CD8-positive, alpha-beta memory T cell (primary cell): ENCODE measurements around the gene BPIFB3. TPM values are rescaled to one million over a fixed set of nuclear protein-coding genes. Genes with fewer than 3 reads are reported as not detected.

ENCODE experiments used
- CTCF ChIA-PET: fragments of 350-600 bp; sonication (Branson Sonifier 250); formaldehyde crosslinking; loops from one replicate; lab custom pipeline; 2021; ENCODE audit warnings: antibody characterized with exemption; lab: Charles Lee
- POLR2A ChIA-PET: fragments of 350-600 bp; sonication (Branson Sonifier 250); formaldehyde crosslinking; loops from one replicate; lab custom pipeline; 2021; ENCODE audit warnings: antibody characterized with exemption; lab: Charles Lee
- DNase-seq, 5 donors: peaks; one replicate each; pipeline versions ENCODE4 v3.0.0 to v3.0.0-alpha.2; 2020 to 2022; ENCODE audit warnings: mixed read lengths in 1 of 5
- H3K27ac ChIP-seq: one replicate; pipeline ENCODE4 v1.7.0; 2013; ENCODE audit warnings: low read depth, mild to moderate bottlenecking, low read length, moderate library complexity
- H3K27me3 ChIP-seq: 2 replicates; pipeline ENCODE4 v1.7.0; 2013; ENCODE audit warnings: low read length, mild to moderate bottlenecking; ENCODE audit not compliant: insufficient read depth, poor library complexity, severe bottlenecking
- H3K36me3 ChIP-seq: 2 replicates; pipeline ENCODE4 v1.7.0; 2013; ENCODE audit warnings: mild to moderate bottlenecking, low read length, moderate library complexity; ENCODE audit not compliant: insufficient read depth
- H3K4me1 ChIP-seq: 2 replicates; pipeline ENCODE4 v1.7.0; 2013; ENCODE audit warnings: mild to moderate bottlenecking, low read length, moderate library complexity; ENCODE audit not compliant: insufficient read depth
- H3K4me3 ChIP-seq: 2 replicates; pipeline ENCODE4 v1.7.0; 2013; ENCODE audit warnings: mild to moderate bottlenecking, low read length
- H3K9me3 ChIP-seq: 2 replicates; pipeline ENCODE4 v1.7.0; 2013; ENCODE audit warnings: mild to moderate bottlenecking, low read length
- H3K27ac Mint-ChIP-seq, 8 donors: one replicate each; pipeline ENCODE4 v1.8.0; 2020 to 2021; ENCODE audit warnings: mixed read lengths in 8 of 8, mild to moderate bottlenecking in 6 of 8, inconsistent platforms in 3 of 8, moderate library complexity in 3 of 8
- H3K27me3 Mint-ChIP-seq, 2 donors: one replicate each; pipeline ENCODE4 v1.8.0; 2020 to 2021; ENCODE audit warnings: mixed read lengths in 2 of 2, mild to moderate bottlenecking in 1 of 2, moderate library complexity in 1 of 2
- H3K36me3 Mint-ChIP-seq, 3 donors: one replicate each; pipeline ENCODE4 v1.8.0; 2020 to 2021; ENCODE audit warnings: mixed read lengths in 3 of 3, inconsistent platforms in 1 of 3, mild to moderate bottlenecking in 1 of 3
- H3K4me1 Mint-ChIP-seq, 3 donors: one replicate each; pipeline ENCODE4 v1.8.0; 2020 to 2021; ENCODE audit warnings: mixed read lengths in 3 of 3, inconsistent platforms in 1 of 3, mild to moderate bottlenecking in 1 of 3
- H3K4me3 Mint-ChIP-seq, 7 donors: one replicate each; pipeline ENCODE4 v1.8.0; 2020 to 2021; ENCODE audit warnings: mixed read lengths in 7 of 7, mild to moderate bottlenecking in 6 of 7, moderate library complexity in 4 of 7, inconsistent platforms in 2 of 7
- H3K9me3 Mint-ChIP-seq, 5 donors: one replicate each; pipeline ENCODE4 v1.8.0; 2020 to 2022; ENCODE audit warnings: mixed read lengths in 5 of 5, mild to moderate bottlenecking in 3 of 5, moderate library complexity in 2 of 5, inconsistent platforms in 1 of 5
- polyA plus RNA-seq: library from polyadenylated mRNA; unstranded; fragments of 300-500 nt; fragmentation: Illumina TruSeq; gene quantifications from one replicate; pipeline ENCODE4 v1.2.3, GENCODE V29; 2021
- total RNA-seq, 2 experiments: library from RNA; stranded (reverse); gene quantifications; one replicate each; pipeline ENCODE4 v1.2.3, GENCODE V29; 2021

Gene BPIFB3
- total and polyA plus RNA-seq, 3 experiments from 2014 or later: not detected

- Mint-ChIP-seq H3K4me1 (peaks cover 4 to 7% (median 6%) of the 10 kb centered on the region in 3 donors), H3K9me3 (no peaks in the 10 kb centered on the region), H3K36me3 (no peaks in the 10 kb centered on the region), H3K4me3 (no peak overlapping the region), H3K27ac (peak overlapping the region in 2 of 8 donors; percentile 8 to 33), H3K27me3 (no peaks in the 10 kb centered on the region)
- ChIA-PET POLR2A (no interaction called here), CTCF (interaction anchor here (1.2 kb wide), 1 partner anchor 9 kb away, joined by 3 read pairs; no protein-coding TSS in a partner anchor)
- Histone ChIP-seq H3K27ac (no peak overlapping the region), H3K36me3 (no peaks in the 10 kb centered on the region), H3K4me3 (no peak overlapping the region), H3K4me1 (no peaks in the 10 kb centered on the region), H3K27me3 (no peaks in the 10 kb centered on the region), H3K9me3 (no peaks in the 10 kb centered on the region)
- DNase-seq: no peak
Measured at GRCh38 chr20:33020278-33021161, 33.2 kb upstream of the BPIFB3 start.

GRCh38 chr20:33021879-33022278 lies 31.8 kb upstream of the BPIFB3 start:
- no peaks in the 10 kb centered on the region for H3K4me1 ChIP-seq
- Mint-ChIP-seq H3K4me3 (no peak overlapping the region), H3K4me1 (no peaks in the 10 kb centered on the region), H3K27me3 (no peaks in the 10 kb centered on the region), H3K36me3 (no peaks in the 10 kb centered on the region), H3K27ac (no peak overlapping the region), H3K9me3 (no peaks in the 10 kb centered on the region)
- ChIA-PET CTCF (no interaction called here), POLR2A (no interaction called here)
- H3K4me3 ChIP-seq: no peak overlapping the region
- DNase-seq: no peak
- H3K9me3 ChIP-seq: no peaks in the 10 kb centered on the region
- no peaks in the 10 kb centered on the region for H3K27me3 ChIP-seq
- no peak overlapping the region for H3K27ac ChIP-seq
- no peaks in the 10 kb centered on the region for H3K36me3 ChIP-seq

- no peak for DNase-seq
Measured at GRCh38 chr20:33022289-33022688, 31.4 kb upstream of the BPIFB3 start.

GRCh38 chr20:33022694-33023438 lies 30.8 kb upstream of the BPIFB3 start:
- no peaks in the 10 kb centered on the region for H3K9me3 ChIP-seq
- Mint-ChIP-seq H3K9me3 (no peaks in the 10 kb centered on the region), H3K27me3 (no peaks in the 10 kb centered on the region), H3K27ac (no peak overlapping the region), H3K36me3 (no peaks in the 10 kb centered on the region), H3K4me3 (no peak overlapping the region), H3K4me1 (no peaks in the 10 kb centered on the region)
- no peaks in the 10 kb centered on the region for H3K36me3 ChIP-seq
- ChIA-PET CTCF (no interaction called here), POLR2A (no interaction called here)
- DNase-seq: no peak
- H3K27ac ChIP-seq: no peak overlapping the region
- H3K4me3 ChIP-seq: no peak overlapping the region
- no peaks in the 10 kb centered on the region for H3K27me3 ChIP-seq
- no peaks in the 10 kb centered on the region for H3K4me1 ChIP-seq

More at GRCh38 chr20:33022289-33022688, 31.4 kb upstream of the BPIFB3 start:
- Mint-ChIP-seq H3K4me3 (no peak overlapping the region), H3K9me3 (no peaks in the 10 kb centered on the region), H3K4me1 (no peaks in the 10 kb centered on the region), H3K27ac (no peak overlapping the region), H3K27me3 (no peaks in the 10 kb centered on the region), H3K36me3 (no peaks in the 10 kb centered on the region)
- Histone ChIP-seq H3K27me3 (no peaks in the 10 kb centered on the region), H3K27ac (no peak overlapping the region), H3K9me3 (no peaks in the 10 kb centered on the region), H3K4me1 (no peaks in the 10 kb centered on the region), H3K36me3 (no peaks in the 10 kb centered on the region), H3K4me3 (no peak overlapping the region)
- POLR2A ChIA-PET: no interaction called here
- CTCF ChIA-PET: no interaction called here

- Mint-ChIP-seq H3K27me3 (no peaks in the 10 kb centered on the region), H3K9me3 (no peaks in the 10 kb centered on the region), H3K27ac (no peak overlapping the region), H3K4me1 (no peaks in the 10 kb centered on the region), H3K36me3 (no peaks in the 10 kb centered on the region), H3K4me3 (no peak overlapping the region)
- Histone ChIP-seq H3K4me1 (no peaks in the 10 kb centered on the region), H3K27ac (no peak overlapping the region), H3K4me3 (no peak overlapping the region), H3K27me3 (no peaks in the 10 kb centered on the region), H3K9me3 (no peaks in the 10 kb centered on the region), H3K36me3 (no peaks in the 10 kb centered on the region)
- DNase-seq: no peak
- POLR2A ChIA-PET: no interaction called here
- CTCF ChIA-PET: no interaction called here
Measured at GRCh38 chr20:33023439-33024242, 30.1 kb upstream of the BPIFB3 start.

- no peaks in the 10 kb centered on the region for H3K27me3 ChIP-seq
- Mint-ChIP-seq H3K4me3 (no peak overlapping the region), H3K27me3 (no peaks in the 10 kb centered on the region), H3K4me1 (no peaks in the 10 kb centered on the region), H3K27ac (no peak overlapping the region), H3K36me3 (no peaks in the 10 kb centered on the region), H3K9me3 (no peaks in the 10 kb centered on the region)
- CTCF ChIA-PET: no interaction called here
- no peaks in the 10 kb centered on the region for H3K9me3 ChIP-seq
- H3K27ac ChIP-seq: no peak overlapping the region
- H3K36me3 ChIP-seq: no peaks in the 10 kb centered on the region
- POLR2A ChIA-PET: no interaction called here
- H3K4me3 ChIP-seq: no peak overlapping the region
- no peaks in the 10 kb centered on the region for H3K4me1 ChIP-seq
- no peak for DNase-seq
Measured at GRCh38 chr20:33024243-33024560, 29.5 kb upstream of the BPIFB3 start.

GRCh38 chr20:33024609-33025317 lies 28.9 kb upstream of the BPIFB3 start:
- CTCF ChIA-PET: no interaction called here
- no peak overlapping the region for H3K27ac ChIP-seq
- Mint-ChIP-seq H3K27ac (no peak overlapping the region), H3K27me3 (no peaks in the 10 kb centered on the region), H3K36me3 (no peaks in the 10 kb centered on the region), H3K9me3 (no peaks in the 10 kb centered on the region), H3K4me1 (no peaks in the 10 kb centered on the region), H3K4me3 (no peak overlapping the region)
- DNase-seq: no peak
- H3K27me3 ChIP-seq: no peaks in the 10 kb centered on the region
- no peaks in the 10 kb centered on the region for H3K36me3 ChIP-seq
- POLR2A ChIA-PET: no interaction called here
- no peak overlapping the region for H3K4me3 ChIP-seq
- H3K4me1 ChIP-seq: no peaks in the 10 kb centered on the region
- no peaks in the 10 kb centered on the region for H3K9me3 ChIP-seq
